Panc1 (cell line): ENCODE measurements around the gene SMG1. TPM values are rescaled to one million over a fixed set of nuclear protein-coding genes. Genes with fewer than 3 reads are reported as not detected.

Experiments
- ATAC-seq: fragments of 200-7000 bp; cut with Tn5 transposase; 2 replicates; pipeline ENCODE4 v1.9.1; 2020; ENCODE audit warnings: mild to moderate bottlenecking, moderate library complexity
- BruUV-seq: library from RNA; stranded (reverse); fragments of 400-500 nt; replicated peaks from 2 replicates; lab custom pipeline; 2021; lab: Mats Ljungman, UMichigan
- CTCF ChIA-PET: fragments of 300-600 bp; sonication (Branson Sonifier 250); formaldehyde crosslinking; loops from one replicate; lab custom pipeline; 2022; ENCODE audit warnings: antibody characterized with exemption; lab: Charles Lee
- POLR2A ChIA-PET: fragments of 300-600 bp; sonication (Branson Sonifier 250); formaldehyde crosslinking; loops from one replicate; lab custom pipeline; 2022; ENCODE audit warnings: antibody characterized with exemption; lab: Charles Lee
- DNase-seq: peaks from one replicate; pipeline ENCODE4 v3.0.0-alpha.2; 2010; ENCODE audit warnings: low read depth, low spot score
- H3K27ac ChIP-seq: 2 replicates; pipeline ENCODE4 v1.5.1; 2011; ENCODE audit warnings: mild to moderate bottlenecking, low read length, inconsistent platforms
- H3K27me3 ChIP-seq: fragments of 200-500 bp; sonication (Bioruptor generic); 2 replicates; pipeline ENCODE4 v1.6.0; 2014; ENCODE audit warnings: low read length, inconsistent platforms; ENCODE audit not compliant: control insufficient read depth, insufficient read depth
- H3K36me3 ChIP-seq: fragments of 200-500 bp; sonication (Bioruptor generic); 2 replicates; pipeline ENCODE4 v1.5.1; 2014; ENCODE audit warnings: inconsistent platforms, mild to moderate bottlenecking, low read length, moderate library complexity; ENCODE audit not compliant: control insufficient read depth, insufficient read depth
- H3K4me1 ChIP-seq: 2 replicates; pipeline ENCODE4 v1.5.1; 2011; ENCODE audit warnings: inconsistent platforms, mild to moderate bottlenecking, low read length, moderate library complexity; ENCODE audit not compliant: control insufficient read depth, insufficient read depth
- H3K4me3 ChIP-seq, 2 experiments: 2 replicates each; pipeline ENCODE4 v1.5.1; 2011 to 2012; ENCODE audit warnings: low read depth in 2 of 2, low read length in 2 of 2, mild to moderate bottlenecking in 2 of 2, inconsistent platforms in 1 of 2, moderate library complexity in 1 of 2
- H3K9me3 ChIP-seq: fragments of 200-500 bp; sonication (Bioruptor generic); 2 replicates; pipeline ENCODE4 v1.5.1; 2014; ENCODE audit warnings: low read depth, mild to moderate bottlenecking, inconsistent platforms, low read length, moderate library complexity; ENCODE audit not compliant: control insufficient read depth, insufficient read depth
- CTCF ChIP-seq: fragments of 450-650 bp; IDR thresholded peaks from 2 replicates; pipeline ENCODE4 v1.5.1; 2017; ENCODE audit warnings: mild to moderate bottlenecking
- POLR2AphosphoS5 ChIP-seq: IDR thresholded peaks from 2 replicates; pipeline ENCODE4 v1.6.1; 2012; ENCODE audit warnings: mild to moderate bottlenecking, low read depth, low read length, moderate library complexity
- REST ChIP-seq, 2 experiments: IDR thresholded peaks; 2 replicates each; pipeline ENCODE4 v1.6.1; 2011 to 2012; ENCODE audit warnings: low read depth in 2 of 2, control low read depth in 1 of 2, low read length in 1 of 2, mild to moderate bottlenecking in 1 of 2, moderate library complexity in 1 of 2; ENCODE audit not compliant: insufficient read depth in 1 of 2
- SIN3A ChIP-seq: IDR thresholded peaks from 2 replicates; pipeline ENCODE4 v1.6.1; 2012; ENCODE audit warnings: low read depth, mild to moderate bottlenecking, low read length, moderate library complexity, borderline replicate concordance; ENCODE audit not compliant: insufficient read depth
- TCF7L2 ChIP-seq: IDR thresholded peaks from 2 replicates; pipeline ENCODE4 v1.6.1; 2011; ENCODE audit warnings: mild to moderate bottlenecking, low read depth, low read length, inconsistent platforms
- in situ Hi-C: cut with HindIII; loops from 2 replicates; pipeline ENCODE4 v1.10.0; 2016; ENCODE audit warnings: low sequenced_read_pairs, low pct_unique_long_range_greater_than_20kb
- intact Hi-C: fragments of 100-400 bp; cut with micrococcal nuclease; formaldehyde crosslinking; loops from one replicate; pipeline ENCODE4 v1.10.0; 2022; ENCODE audit not compliant: unreplicated experiment
- total RNA-seq: library from RNA; stranded (reverse); gene quantifications from one replicate; pipeline ENCODE4 v1.2.1, GENCODE V29; 2021; ENCODE audit not compliant: unreplicated experiment

Gene SMG1
- total RNA-seq, 1 experiment from 2014 or later = 113 TPM

GRCh38 chr16:18950469-18951185 lies 24.4 kb upstream of the SMG1 start:
- ATAC-seq = no peak
- no peaks in the 10 kb centered on the region for H3K27me3 ChIP-seq
- ChIA-PET POLR2A (interaction anchor here (0.7 kb wide), 1 partner anchor 1046 kb away, joined by 4 read pairs; no protein-coding TSS in a partner anchor), CTCF (no interaction called here)
- H3K9me3 ChIP-seq = no peaks in the 10 kb centered on the region
- H3K4me3 ChIP-seq = no peak overlapping the region
- intact Hi-C loops = no loop called here
- no TSS peak for BruUV-seq
- H3K27ac ChIP-seq = no peak overlapping the region
- H3K4me1 ChIP-seq = no peaks in the 10 kb centered on the region
- in situ Hi-C loops = no loop called here
- DNase-seq = no peak
- no peaks in the 10 kb centered on the region for H3K36me3 ChIP-seq
- TF ChIP-seq POLR2AphosphoS5 = no peak
- TF ChIP-seq TCF7L2 = no peak
- TF ChIP-seq CTCF = no peak
- TF ChIP-seq SIN3A = no peak
- no peak for TF ChIP-seq REST (IDR thresholded peaks at IDR 0.05; ENCODE audit: insufficient read depth in 1 of 2, low read depth in 2 of 2, low read length in 1 of 2)

GRCh38 chr16:18948372-18949020 lies 22.3 kb upstream of the SMG1 start:
- ATAC-seq = no peak
- no peaks in the 10 kb centered on the region for H3K9me3 ChIP-seq
- intact Hi-C loops = no loop called here
- no peaks in the 10 kb centered on the region for H3K36me3 ChIP-seq
- DNase-seq = no peak
- TF ChIP-seq TCF7L2 (no peak), CTCF (no peak), POLR2AphosphoS5 (no peak), SIN3A (no peak), REST (IDR thresholded peaks at IDR 0.05; ENCODE audit: insufficient read depth in 1 of 2, low read depth in 2 of 2, low read length in 1 of 2) (no peak)
- no TSS peak for BruUV-seq
- in situ Hi-C loops = no loop called here
- no peaks in the 10 kb centered on the region for H3K4me1 ChIP-seq
- no peak overlapping the region for H3K4me3 ChIP-seq
- CTCF ChIA-PET = no interaction called here
- H3K27me3 ChIP-seq = no peaks in the 10 kb centered on the region
- POLR2A ChIA-PET = no interaction called here
- H3K27ac ChIP-seq = no peak overlapping the region
